GM21390 (cell line): ENCODE results near the gene ADIPOR2.

Source experiments
- ATAC-seq: cut with Tn5 transposase; IDR thresholded peaks from one replicate; pipeline ENCODE4 v1.9.1; 2021; ENCODE audit not compliant: unreplicated experiment

The ADIPOR2 gene

DNA sequence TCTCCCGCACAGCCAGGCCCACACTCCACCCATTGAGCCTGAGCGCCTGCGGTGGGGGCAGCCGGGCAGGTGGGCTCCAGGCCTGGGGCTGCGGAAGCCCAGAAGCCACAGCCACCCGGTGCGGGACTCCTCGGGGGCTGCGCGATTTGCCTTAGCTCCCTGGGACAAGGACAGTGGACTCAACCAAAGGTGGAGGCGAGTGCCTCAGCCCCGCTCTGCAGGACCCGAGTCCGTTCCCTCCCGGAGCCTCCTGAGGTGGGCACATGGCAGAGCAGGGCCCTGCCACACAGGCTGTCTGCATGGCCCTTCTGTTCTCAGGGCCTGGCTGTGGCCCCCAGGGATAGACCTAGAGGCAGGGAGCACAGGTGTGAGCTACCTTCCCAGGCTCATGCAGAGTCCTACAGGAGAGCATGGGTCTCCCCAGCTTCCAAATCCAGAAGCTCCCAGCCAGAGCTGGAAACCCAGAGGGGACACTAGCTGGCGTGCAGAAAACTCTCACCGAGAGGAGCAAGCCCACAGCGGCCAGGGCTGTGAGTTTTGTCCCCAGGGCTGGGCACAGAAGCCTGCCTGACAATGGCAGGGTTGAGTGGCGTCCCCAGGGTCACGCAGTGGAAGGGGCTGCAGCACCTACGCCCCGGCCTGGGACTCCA is 107.2 kb downstream of the ADIPOR2 start:
- ATAC-seq, result no peak

DNA sequence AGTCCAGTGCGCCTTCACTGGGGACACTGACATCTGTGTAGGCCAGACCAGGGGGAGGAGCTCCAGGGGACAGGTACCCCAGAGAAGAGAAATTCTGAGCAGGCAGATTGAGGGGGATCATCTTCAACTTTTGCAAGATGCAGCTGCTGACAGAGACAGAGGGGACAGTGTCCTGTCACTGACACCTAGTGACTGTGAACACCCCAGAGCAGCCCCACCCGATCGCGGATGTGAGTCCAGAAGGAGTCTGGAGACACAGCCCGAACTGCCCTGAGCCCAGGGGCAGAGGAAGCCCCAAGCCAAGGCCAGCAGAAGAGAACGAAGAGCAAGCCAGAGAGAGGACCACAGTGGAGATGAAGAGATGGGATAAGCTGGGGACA is 107.8 kb downstream of the ADIPOR2 start:
- ATAC-seq, result no peak

DNA sequence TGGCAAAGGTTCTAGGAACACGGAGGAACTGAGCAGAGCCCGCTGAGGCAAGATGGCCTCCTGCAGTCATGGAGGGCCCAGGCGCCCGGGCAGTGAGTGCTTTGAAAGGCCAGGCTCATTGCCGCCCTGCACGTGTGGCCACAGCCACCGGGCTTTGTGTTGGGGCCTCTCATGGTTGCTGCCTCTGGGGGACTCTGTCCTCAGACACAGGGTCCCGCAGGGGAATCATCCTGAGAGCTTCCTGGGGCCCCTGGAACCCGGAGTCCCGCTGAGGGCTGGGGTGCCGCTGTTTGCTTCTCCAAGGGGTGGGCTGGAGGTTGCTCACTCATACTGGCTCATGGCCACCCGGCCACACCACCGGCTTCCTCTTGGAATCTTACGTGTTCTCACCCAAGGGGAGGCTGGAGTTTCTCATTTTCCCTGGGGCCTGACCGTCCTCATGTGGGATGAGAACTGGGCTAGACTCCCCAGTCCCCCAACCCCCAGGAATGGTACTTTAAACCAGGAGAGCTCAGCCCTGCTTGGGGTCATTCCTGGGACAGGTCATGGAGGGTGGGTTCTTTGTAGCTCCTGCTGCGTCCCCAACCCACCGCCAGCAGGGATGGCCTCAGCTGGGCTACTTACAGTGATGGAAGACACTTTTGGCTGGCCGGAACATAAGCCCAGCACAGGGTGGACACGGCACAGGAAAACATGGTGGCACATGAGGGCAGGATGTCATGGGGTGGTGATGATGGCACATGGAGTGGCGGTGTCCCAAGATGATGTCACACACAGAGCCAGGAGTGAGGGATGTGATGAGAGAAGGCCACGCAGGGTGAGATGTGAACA is 108.4 kb downstream of the ADIPOR2 start:
- no peak for ATAC-seq

GRCh38 chr12:1799882-1800400 is 109.1 kb downstream of the ADIPOR2 start:
- no peak for ATAC-seq

GRCh38 chr12:1800401-1801302 is 109.8 kb downstream of the ADIPOR2 start:
- ATAC-seq, result no peak

DNA sequence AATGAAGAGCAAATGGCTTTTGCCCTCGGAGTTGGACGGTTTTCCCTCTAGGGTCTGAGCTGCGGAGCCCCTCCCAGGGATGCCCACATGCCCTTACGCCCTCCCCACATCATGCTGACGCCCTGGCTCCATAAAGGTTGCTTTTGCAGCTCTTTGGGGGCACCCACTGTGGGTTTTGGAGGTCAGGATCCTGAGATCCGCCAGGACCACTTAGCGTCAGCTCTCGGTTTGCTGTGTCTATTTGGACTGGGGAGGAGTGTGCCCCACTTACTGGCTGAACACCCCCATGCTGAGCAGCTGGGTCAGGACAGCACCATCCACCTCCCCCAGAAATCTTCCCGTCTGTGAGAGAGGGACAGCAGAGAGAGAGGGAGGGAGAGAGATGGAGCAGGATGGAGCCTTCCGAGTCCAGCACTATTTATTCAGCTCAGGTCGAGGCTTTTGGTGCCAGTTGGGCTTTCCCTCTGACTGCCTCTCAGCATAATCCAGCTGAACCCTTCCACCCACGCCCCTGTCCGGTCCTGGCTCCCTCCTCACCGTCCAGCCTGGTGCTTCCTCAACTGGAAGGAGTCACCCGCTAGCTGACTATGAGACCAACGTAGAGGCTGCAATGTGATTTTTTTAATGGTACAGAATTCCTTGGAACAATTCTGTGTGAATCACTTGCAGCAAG is 110.6 kb downstream of the ADIPOR2 start:
- no peak for ATAC-seq

- no peak for ATAC-seq
Measured at GRCh38 chr12:1803736-1804135, 112.9 kb downstream of the ADIPOR2 start.

DNA sequence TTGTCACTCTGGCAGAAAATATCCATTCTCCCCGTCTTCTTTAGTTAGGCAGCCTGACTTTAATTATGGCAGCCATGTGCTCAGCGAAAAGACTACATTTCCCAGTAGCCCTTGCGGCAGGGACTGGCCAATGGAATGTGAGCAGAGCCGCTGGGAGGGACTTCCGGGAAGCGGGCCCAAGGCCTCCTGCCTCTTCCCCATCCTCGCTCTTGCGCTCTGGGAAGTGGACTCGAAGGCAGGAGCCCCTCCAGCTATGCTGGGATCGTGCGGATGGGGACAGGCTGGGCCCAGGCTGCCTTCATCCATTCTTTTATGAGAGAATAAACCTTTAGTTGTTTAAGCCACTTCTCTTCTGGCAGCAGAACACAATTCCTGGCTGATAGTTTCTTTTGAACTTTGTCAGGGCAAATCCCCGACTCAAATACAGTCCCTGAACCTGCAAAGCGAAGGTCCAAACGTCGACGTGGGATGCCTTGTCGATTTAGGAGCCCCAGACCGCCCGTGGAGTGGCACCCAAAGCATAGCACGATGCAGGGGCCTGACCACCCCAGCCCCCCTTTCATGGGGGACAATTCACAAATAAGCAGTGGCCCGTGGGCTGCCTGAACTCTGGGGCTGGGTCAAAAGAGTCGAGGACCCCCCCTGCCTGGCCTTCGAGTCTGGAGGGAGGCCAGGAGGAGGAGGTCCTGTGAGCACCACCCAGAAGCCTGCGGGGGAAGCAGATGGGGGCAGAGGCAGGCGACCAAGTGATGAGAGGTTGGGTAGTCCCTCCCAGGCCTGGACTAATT is 113.9 kb downstream of the ADIPOR2 start:
- peak; percentile 92 for ATAC-seq

DNA sequence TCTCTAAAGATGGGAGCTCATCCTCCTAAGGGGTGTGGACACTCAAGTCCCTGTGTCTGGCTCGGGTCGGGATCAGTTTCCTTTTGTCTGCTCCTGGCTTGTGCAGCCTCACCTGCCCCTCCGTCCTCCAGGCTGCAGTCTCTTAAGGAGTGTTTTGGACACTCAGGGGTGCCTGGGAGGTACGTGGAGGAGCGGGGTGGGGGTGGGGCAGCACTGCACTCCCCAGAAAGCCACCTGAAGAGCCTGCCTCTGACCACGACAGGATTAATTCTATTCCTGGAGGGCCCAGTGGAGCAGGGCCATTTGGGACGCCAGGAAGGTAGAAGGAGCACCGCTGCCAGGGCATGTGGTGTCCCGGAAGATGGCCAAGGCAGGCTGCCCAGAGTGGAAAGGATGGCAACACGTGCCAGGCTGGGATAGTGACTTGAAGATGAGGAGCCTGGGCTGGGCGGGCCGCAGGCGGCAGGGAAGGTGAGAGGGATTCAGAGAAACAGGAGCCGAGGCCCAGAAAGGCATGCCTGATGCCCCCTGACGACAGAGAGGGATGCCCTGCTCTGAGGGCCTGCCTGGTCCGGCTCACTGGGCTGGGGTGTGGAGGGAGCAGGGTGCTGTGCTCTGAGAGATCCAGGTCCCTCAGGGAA is 114.7 kb downstream of the ADIPOR2 start:
- ATAC-seq, result no peak

DNA sequence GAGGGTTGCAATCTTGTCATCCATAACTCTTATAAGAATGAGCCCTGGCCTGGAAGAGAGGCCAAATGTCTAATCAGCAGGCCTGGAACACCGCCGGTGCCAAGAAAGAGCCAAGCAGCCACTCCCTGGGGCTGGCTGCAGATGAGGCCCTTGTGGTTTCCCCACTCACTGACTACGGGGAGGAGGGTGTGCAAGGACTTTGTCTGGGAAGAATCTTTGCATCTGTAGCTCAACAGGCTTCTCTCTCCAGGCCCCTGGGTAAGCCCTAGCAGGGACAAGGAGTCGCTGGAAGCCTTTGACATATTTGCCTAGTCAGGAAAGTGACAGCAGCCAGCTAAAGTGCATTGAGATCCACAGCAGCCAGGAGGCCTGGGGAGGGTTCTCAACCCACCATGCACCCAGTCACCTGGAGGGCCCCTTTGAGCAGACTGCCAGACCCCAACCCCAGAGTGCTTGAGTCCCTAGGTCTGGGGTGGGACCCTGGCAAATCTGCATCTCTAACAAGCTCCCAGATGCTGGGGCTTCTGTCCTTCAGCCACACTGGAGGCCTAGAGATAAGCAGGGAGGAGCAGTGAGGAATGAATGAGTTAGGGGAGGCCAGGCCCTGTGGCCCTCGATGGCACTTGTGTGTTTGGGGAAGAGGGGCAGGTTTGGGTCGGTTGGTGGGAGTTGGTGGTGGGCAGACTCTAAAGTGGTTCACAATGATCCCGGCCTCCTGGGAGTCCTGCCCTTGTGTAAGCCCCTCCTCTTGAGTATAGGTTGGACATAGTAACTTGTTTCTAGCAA is 115.6 kb downstream of the ADIPOR2 start:
- ATAC-seq, result no peak

GRCh38 chr12:1807087-1807860 is 116.4 kb downstream of the ADIPOR2 start:
- ATAC-seq, result no peak

- ATAC-seq, result no peak
Measured at GRCh38 chr12:1808036-1808797, 117.3 kb downstream of the ADIPOR2 start.

DNA sequence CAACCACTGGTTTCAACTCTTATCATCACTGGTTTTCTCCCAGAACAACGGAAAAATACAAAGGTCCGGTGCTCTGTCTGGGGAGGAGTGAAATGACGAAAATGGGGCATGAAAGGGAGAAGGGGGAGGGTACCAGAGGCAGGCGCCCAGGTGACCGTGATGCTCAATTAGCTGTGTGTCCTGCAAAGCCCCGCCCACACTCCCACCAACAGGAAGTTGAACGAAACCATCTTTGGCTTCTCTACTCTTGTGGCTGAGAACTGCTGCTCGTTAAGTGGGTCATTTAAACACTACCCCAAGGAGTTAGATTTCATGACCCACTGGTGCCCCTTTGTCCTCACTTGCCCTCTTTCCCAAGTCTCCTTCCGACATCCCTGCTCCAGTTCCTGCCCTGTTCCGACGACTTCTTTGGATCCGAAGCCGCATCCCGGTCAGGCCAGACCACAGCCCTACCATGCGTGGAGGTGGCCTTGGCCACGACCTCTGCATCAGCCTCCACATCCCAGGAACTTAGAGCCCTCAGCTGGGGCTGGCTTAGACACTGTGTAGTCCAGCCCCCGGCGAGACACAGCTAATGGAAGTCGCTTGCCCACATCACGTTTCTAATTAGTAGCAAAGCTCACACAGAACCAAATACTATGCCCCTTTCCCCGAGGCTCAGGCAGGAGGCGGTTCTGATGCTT is 118.1 kb downstream of the ADIPOR2 start:
- ATAC-seq, result no peak

DNA sequence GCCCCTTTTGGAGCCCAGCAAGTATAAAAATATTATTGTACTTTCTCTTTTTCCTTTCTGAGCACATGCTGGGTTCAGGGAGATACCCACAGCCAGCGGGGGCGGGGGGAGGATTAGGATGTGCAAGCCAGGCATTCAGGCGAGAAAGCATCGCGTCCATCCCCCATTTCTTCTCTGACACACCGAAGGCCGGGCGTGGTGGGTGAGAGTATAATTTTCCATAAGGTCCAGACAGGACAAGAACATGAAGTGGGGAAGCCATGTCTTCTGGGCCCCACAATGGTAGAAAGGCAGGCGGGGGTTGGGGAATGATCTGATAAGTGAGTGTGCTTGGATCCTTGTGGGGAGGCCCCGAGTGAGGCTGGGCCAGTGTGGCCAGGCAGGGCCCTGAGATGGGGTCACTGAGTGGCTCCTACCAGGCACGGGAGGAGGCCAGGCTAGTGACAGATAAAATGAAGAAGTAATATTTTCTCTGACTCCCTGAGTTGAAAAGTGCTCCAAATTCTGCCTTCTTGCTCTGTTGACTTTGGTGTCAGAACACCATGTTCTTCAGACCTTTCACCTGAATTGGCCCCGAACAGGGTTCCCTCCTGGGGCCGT is 118.8 kb downstream of the ADIPOR2 start:
- no peak for ATAC-seq

DNA sequence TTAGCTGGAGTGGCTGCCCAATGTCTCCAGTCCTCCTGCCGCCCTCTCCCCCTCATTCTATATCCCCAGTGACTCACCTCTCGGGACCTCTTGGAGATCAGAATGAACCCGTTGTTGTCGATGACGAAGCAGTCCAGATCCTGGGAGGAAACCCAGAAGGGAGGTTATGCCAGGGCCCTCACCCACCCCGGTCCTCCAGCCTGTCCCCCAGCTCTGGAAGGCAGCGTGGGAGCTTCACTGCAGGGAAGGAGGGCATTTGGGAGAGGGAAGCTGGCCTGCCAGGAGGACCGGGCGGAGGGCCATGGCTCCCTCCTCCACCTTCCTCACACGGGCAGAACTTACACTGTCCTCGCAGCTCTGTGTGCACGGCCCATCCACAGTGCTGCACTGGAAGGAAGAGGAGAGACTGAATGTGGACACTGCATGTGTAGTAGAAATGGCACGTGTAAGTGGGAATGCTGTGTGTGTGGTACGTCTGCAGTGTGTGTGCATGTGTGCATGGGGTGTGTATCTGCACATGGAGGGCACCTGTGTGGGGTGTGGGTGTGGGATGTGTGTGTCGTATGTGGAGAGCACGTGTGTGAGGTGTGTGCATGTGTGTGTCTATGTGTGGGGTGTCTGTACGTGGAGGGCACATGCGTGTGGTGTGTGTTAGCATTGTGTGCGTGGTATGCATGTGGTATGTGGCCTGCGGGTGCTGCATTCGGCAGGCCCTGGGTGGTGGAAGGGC is 119.5 kb downstream of the ADIPOR2 start:
- ATAC-seq, result no peak

GRCh38 chr12:1810931-1811280 is 120.0 kb downstream of the ADIPOR2 start:
- no peak for ATAC-seq
